Gastrocnemius medialis (tissue), 4 donors: Measurements from ENCODE around the gene TSPAN9. TPM values are rescaled to one million over a fixed set of nuclear protein-coding genes. Genes with fewer than 3 reads are reported as not detected.
A peak's percentile ranks its signal among the peaks of the same experiment; 100 is the strongest.

ENCODE experiments used
- ATAC-seq, 2 donors: fragments of 150-250 bp; one replicate each; pipeline ENCODE4 v1.9.1; 2016
- DNase-seq, 2 donors: peaks; one replicate each; pipeline ENCODE4 v3.0.0-alpha.2; 2019
- H3K27ac ChIP-seq, 4 donors: fragments of 200-600 bp; sonication (generic); 1 replicate in 1 of 4; 2 replicates in 3 of 4; pipeline ENCODE4 v1.5.1; 2016 to 2018; ENCODE audit warnings: mild to moderate bottlenecking in 2 of 4, moderate library complexity in 1 of 4
- H3K27me3 ChIP-seq, 3 donors: fragments of 200-600 bp; sonication (generic) in 2 of 3; 1 replicate in 1 of 3; 2 replicates in 2 of 3; pipeline versions ENCODE4 v1.5.1 to v1.6.0; 2016 to 2019; ENCODE audit warnings: mild to moderate bottlenecking in 1 of 3, moderate library complexity in 1 of 3
- H3K36me3 ChIP-seq, 2 donors: fragments of 200-600 bp; sonication (generic) in 1 of 2; one replicate each; pipeline ENCODE4 v1.5.1; 2017 to 2018
- H3K4me1 ChIP-seq, 2 donors: fragments of 200-600 bp; sonication (generic) in 1 of 2; one replicate each; pipeline ENCODE4 v1.5.1; 2016 to 2017; ENCODE audit warnings: mild to moderate bottlenecking in 2 of 2
- H3K4me3 ChIP-seq, 4 donors: fragments of 200-600 bp; sonication (generic) in 3 of 4; 1 replicate in 1 of 4; 2 replicates in 3 of 4; pipeline ENCODE4 v1.5.1; 2016 to 2019; ENCODE audit warnings: mild to moderate bottlenecking in 2 of 4
- H3K9me3 ChIP-seq, 3 donors: fragments of 200-600 bp; sonication (generic) in 2 of 3; 1 replicate in 1 of 3; 2 replicates in 2 of 3; pipeline ENCODE4 v1.5.1; 2016 to 2019
- POLR2A ChIP-seq, 2 donors: fragments of 450-650 bp; IDR thresholded peaks; one replicate each; pipeline ENCODE4 v1.6.1; 2017; ENCODE audit warnings: antibody characterized with exemption in 2 of 2, mild to moderate bottlenecking in 2 of 2, moderate library complexity in 2 of 2
- in situ Hi-C, 4 donors: fragments of 200-750 bp; cut with MboI; loops; one replicate each; pipeline versions ENCODE4 v1.15.0 to v1.8.0; 2017; ENCODE audit warnings: low sequenced_read_pairs in 4 of 4
- intact Hi-C: fragments of 100-400 bp; cut with DNase I; formaldehyde crosslinking; loops from one replicate; pipeline ENCODE4 v1.15.1; 2023; ENCODE audit warnings: low total_unique reads
- total RNA-seq, 4 donors: library from RNA; depleted of rRNA; stranded (reverse); fragments of >200 nt; gene quantifications; one replicate each; pipeline versions ENCODE4 v1.1.0 to v1.2.3, GENCODE V29; 2016
- TF ChIP-seq, protein P1 (sequence below), 5 experiments: fragments of 450-650 bp in 3 of 5; fragments of 200-600 bp in 2 of 5; sonication (generic) in 2 of 5; IDR thresholded peaks in 4 of 5; conservative IDR thresholded peaks in 1 of 5; 1 replicate in 4 of 5; 2 replicates in 1 of 5; pipeline ENCODE4 v1.5.1; 2016 to 2019; ENCODE audit warnings: antibody characterized with exemption in 5 of 5, mild to moderate bottlenecking in 3 of 5, moderate library complexity in 3 of 5

TSPAN9 gene
- total RNA-seq, 4 donors from 2014 or later, result 4.7 to 9.4 (median 7.4) TPM

GRCh38 chr12:3253682-3254275 is 176.6 kb downstream of the TSPAN9 start:
- no peaks in the 10 kb centered on the region for H3K36me3 ChIP-seq
- H3K4me1 ChIP-seq, result peaks cover 74 to 76% of the 10 kb centered on the region in 2 donors
- intact Hi-C loops, result loop anchor here (5.0 to 10.0 kb wide), 3 partner anchors 251 to 459 kb away; partner anchors contain the start of genes FKBP4 and TULP3
- no peak overlapping the region for H3K4me3 ChIP-seq
- ATAC-seq, result no peak
- peak overlapping the region; percentile 90 to 97 (median 94) for H3K27ac ChIP-seq
- no peaks in the 10 kb centered on the region for H3K27me3 ChIP-seq
- in situ Hi-C loops, result no loop called here
- H3K9me3 ChIP-seq, result no peaks in the 10 kb centered on the region
- no peak for DNase-seq
- TF ChIP-seq, protein P1, sequence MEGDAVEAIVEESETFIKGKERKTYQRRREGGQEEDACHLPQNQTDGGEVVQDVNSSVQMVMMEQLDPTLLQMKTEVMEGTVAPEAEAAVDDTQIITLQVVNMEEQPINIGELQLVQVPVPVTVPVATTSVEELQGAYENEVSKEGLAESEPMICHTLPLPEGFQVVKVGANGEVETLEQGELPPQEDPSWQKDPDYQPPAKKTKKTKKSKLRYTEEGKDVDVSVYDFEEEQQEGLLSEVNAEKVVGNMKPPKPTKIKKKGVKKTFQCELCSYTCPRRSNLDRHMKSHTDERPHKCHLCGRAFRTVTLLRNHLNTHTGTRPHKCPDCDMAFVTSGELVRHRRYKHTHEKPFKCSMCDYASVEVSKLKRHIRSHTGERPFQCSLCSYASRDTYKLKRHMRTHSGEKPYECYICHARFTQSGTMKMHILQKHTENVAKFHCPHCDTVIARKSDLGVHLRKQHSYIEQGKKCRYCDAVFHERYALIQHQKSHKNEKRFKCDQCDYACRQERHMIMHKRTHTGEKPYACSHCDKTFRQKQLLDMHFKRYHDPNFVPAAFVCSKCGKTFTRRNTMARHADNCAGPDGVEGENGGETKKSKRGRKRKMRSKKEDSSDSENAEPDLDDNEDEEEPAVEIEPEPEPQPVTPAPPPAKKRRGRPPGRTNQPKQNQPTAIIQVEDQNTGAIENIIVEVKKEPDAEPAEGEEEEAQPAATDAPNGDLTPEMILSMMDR (IDR thresholded peaks at IDR 0.05 in 4 of 5, conservative IDR thresholded peaks at IDR 0.05 in 1 of 5), result no peak
- TF ChIP-seq POLR2A (IDR thresholded peaks at IDR 0.05), result no peak

GRCh38 chr12:3255057-3255456 is 177.9 kb downstream of the TSPAN9 start:
- in situ Hi-C loops (no loop called here), intact Hi-C loops (loop anchor here (10.0 kb wide), 2 partner anchors 360 to 460 kb away; partner anchors contain the start of genes FKBP4 and TULP3)
- Histone ChIP-seq H3K4me1 (peaks cover 63 to 66% of the 10 kb centered on the region in 2 donors), H3K27me3 (no peaks in the 10 kb centered on the region), H3K36me3 (no peaks in the 10 kb centered on the region), H3K4me3 (no peak overlapping the region), H3K27ac (peak overlapping the region; percentile 90 to 97 (median 94)), H3K9me3 (no peaks in the 10 kb centered on the region)
- TF ChIP-seq, protein P1 (IDR thresholded peaks at IDR 0.05 in 4 of 5, conservative IDR thresholded peaks at IDR 0.05 in 1 of 5), result no peak
- TF ChIP-seq POLR2A (IDR thresholded peaks at IDR 0.05), result peak in 1 of 2 donors; percentile 46
- ATAC-seq, result peak in 1 of 2 donors; percentile 3
- DNase-seq, result peak; percentile 30 to 70

DNA sequence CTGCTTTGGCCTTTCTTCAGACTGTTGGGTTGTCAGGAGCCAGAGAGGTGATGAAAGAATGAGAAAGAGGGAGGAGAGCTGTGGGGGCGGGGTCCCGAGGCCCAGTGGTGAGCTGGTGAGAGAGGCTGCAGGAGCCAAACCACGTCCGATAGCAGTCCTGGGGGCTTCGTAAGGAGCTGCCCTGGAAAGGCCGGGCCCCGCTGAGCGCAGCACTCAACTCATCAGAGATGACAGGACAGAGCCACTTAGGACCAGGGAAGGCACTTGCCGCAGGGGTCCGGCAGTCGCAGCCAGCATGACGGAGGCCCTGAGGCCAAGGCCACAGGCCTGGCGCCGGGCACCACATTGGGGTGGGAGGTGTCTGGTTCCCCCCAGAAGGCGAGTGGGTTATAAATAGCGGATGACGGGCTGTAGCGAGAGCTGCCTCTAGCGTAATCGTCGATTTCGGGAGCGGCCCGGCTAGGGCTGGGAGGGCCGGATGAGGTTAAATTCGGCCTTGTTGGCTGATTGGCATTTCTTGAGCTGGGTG is 179.0 kb downstream of the TSPAN9 start:
- H3K9me3 ChIP-seq, result no peaks in the 10 kb centered on the region
- peaks cover 52 to 55% of the 10 kb centered on the region in 2 donors for H3K4me1 ChIP-seq
- H3K27me3 ChIP-seq, result no peaks in the 10 kb centered on the region
- peak in 1 of 2 donors; percentile 59 for DNase-seq
- no peak for ATAC-seq
- peak overlapping the region; percentile 90 to 97 (median 94) for H3K27ac ChIP-seq
- H3K4me3 ChIP-seq, result no peak overlapping the region
- TF ChIP-seq, protein P1 (IDR thresholded peaks at IDR 0.05 in 4 of 5, conservative IDR thresholded peaks at IDR 0.05 in 1 of 5), result no peak
- no peak for TF ChIP-seq POLR2A (IDR thresholded peaks at IDR 0.05)
- intact Hi-C loops, result loop anchor here (10.0 kb wide), 2 partner anchors 361 to 461 kb away; partner anchors contain the start of genes FKBP4 and TULP3
- in situ Hi-C loops, result no loop called here
- no peaks in the 10 kb centered on the region for H3K36me3 ChIP-seq

- no peak for ATAC-seq
- intact Hi-C loops (loop anchor here (10.0 kb wide), 2 partner anchors 363 to 463 kb away; partner anchors contain the start of genes FKBP4 and TULP3), in situ Hi-C loops (no loop called here)
- H3K4me3 ChIP-seq, result no peak overlapping the region
- no peaks in the 10 kb centered on the region for H3K36me3 ChIP-seq
- no peak for DNase-seq
- TF ChIP-seq, protein P1 (IDR thresholded peaks at IDR 0.05 in 4 of 5, conservative IDR thresholded peaks at IDR 0.05 in 1 of 5), result no peak
- TF ChIP-seq POLR2A (IDR thresholded peaks at IDR 0.05), result no peak
- H3K9me3 ChIP-seq, result no peaks in the 10 kb centered on the region
- peaks cover 39 to 43% of the 10 kb centered on the region in 2 donors for H3K4me1 ChIP-seq
- no peaks in the 10 kb centered on the region for H3K27me3 ChIP-seq
- no peak overlapping the region for H3K27ac ChIP-seq
These were observed 180.2 kb downstream of the TSPAN9 start for GRCh38 chr12:3257411-3257810.
